GM18909 (cell line): Measurements from ENCODE around the gene NAA80.
"Not testable (repeated sequence)": the region's sequence is repeated elsewhere in the genome, so short reads cannot be mapped to it uniquely, and the experiment has no call there.

Experiments
- ATAC-seq: cut with Tn5 transposase; IDR thresholded peaks from one replicate; pipeline ENCODE4 v1.9.1; 2021; ENCODE audit warnings: mild to moderate bottlenecking; ENCODE audit not compliant: unreplicated experiment, poor library complexity

The NAA80 gene

DNA sequence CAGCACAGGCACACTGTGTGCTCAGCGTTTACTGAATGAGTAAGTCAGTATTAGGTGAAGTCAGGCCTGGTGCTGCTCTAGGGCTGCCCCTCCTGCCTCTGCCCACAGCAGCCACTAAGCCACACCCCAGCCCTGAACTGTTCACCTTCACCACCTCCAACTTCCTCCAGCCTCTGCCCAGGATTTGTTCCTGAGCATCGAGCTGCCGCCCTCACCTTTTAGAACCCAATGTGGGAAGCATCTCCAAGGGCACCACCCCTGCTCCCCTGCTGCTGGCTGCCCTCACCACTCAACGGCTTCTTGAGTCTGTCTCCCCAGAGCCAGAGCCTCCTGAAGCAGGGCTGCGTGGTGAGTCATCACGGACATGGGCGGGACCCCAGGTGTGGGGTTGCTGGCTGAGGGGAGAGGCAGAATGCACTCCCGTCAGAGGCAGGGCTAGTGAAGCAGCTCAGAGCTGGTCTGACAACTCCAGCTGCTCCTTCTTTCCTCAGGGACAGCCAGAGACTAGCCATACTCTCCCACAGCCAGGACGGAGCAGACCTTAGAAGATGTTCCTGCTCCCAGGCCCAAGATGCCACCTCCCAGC, 17.5 kb upstream of the NAA80 start:
- ATAC-seq = no peak

DNA sequence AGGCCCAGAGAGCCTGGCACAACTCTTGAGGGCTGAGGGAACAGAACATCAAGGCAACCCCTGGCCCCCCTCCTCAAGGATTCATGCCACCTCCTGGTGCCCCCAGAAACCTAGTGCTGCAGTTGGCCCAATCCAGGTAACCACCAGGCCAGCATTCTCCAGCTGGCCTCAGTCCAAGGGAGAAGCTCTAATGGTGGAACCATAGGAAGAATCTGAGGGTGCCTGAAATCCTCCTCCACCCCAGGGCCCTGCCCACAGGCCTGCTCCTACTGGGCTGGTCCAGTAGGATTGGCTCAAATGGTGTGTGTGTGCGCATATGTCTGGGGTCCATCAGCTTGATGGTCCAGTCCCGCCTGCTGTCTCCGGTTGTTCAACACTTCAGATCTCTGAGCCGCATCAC, 15.6 kb upstream of the NAA80 start:
- ATAC-seq = no peak

DNA sequence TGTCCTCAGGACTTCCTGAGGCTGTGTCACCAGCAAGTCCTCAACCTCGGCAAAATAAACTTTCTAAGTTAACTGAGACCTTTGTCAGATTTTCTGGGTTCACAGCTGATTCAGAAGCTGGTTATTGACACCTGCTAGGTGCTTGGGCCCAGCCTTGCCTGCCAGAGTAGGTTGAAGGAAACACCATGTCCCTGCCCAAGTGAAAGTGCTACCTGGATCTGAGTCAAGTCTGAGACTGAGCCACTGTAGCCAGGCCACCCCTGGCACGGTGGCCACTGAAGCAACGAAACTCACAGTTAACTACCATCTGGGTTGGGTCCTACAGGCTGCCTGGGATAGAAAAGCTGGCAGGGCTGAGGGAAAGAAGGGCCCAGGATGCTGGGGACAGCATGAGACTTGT, 15.1 kb upstream of the NAA80 start:
- no peak for ATAC-seq

DNA sequence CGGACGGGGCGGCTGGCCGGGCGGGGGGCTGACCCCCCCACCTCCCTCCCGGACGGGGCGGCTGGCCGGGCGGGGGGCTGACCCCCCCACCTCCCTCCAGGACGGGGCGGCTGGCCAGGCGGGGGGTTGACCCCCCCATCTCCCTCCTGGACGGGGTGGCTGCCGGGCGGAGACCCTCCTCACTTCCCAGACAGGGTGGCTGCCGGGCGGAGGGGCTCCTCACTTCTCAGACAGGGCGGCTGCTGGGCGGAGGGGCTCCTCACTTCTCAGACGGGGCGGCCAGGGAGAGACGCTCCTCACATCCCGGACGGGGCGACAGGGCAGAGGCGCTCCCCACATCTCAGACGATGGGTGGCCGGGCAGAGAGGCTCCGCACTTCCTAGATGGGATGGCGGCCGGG, 12.8 kb upstream of the NAA80 start:
- not testable (repeated sequence) for ATAC-seq

DNA sequence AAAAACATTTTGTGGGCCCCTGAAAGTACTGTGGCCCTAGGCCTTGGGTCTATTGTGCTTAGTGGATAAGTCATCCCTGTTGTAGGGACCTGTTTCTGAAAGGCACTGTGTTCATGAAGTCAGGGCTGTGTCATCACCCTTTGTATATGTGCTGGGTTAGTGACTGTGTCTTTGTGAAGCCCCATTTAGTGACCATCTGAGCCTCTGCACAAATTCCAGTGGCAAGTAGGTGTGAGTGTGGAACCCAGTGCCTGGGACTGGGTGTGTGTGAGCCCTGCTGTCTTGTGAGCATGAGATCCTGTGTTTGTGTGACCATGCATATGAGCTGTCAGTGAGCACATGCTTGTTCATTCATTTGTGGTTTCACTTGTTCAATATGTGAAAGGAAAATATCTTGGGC, 5.4 kb upstream of the NAA80 start:
- ATAC-seq = no peak

DNA sequence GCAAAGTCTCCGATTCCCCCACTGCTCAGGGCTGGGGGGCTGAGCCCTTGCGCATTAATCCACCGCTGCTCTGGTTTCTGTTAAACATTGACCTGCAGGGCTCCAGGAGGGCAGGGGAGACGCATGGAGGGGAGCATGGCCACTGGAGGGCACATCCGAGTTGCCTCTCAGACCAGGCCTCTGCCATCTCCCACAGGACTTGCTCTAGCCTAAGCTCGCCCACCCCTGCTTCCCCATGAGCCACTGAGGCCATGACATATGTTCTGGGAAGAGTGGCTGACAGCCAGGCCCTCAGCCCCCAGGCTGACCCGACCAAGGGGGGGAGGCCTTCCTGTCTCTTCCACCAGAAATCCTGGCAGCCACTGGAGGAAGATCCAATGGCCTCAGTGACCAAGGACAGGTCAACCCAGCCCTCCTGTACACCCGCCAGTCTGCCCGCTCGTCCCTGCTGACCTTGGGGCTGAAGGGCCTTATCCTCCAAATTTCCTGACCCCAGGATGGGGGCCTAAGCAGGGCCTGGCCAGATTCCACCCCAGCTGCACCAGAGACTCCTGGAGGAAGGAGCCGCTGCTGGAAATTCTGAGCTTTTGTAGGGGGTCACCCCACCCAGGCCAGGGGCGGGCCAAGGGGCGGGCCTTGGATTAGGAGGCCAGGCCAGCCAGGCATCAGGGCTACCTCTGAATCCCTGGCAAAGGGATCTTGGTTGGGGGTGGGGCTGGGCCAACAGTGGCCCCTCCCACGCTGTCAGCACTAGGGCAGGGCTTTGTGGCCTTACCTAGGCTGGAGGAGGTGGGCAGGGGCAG, 4.0 kb upstream of the NAA80 start, which contains the start of gene HYAL1:
Gene HYAL1 (minus strand): TSS at position 562 of the 803 bp plus-strand sequence. CDS start 618 bp downstream, outside the sequence.
- no peak for ATAC-seq

DNA sequence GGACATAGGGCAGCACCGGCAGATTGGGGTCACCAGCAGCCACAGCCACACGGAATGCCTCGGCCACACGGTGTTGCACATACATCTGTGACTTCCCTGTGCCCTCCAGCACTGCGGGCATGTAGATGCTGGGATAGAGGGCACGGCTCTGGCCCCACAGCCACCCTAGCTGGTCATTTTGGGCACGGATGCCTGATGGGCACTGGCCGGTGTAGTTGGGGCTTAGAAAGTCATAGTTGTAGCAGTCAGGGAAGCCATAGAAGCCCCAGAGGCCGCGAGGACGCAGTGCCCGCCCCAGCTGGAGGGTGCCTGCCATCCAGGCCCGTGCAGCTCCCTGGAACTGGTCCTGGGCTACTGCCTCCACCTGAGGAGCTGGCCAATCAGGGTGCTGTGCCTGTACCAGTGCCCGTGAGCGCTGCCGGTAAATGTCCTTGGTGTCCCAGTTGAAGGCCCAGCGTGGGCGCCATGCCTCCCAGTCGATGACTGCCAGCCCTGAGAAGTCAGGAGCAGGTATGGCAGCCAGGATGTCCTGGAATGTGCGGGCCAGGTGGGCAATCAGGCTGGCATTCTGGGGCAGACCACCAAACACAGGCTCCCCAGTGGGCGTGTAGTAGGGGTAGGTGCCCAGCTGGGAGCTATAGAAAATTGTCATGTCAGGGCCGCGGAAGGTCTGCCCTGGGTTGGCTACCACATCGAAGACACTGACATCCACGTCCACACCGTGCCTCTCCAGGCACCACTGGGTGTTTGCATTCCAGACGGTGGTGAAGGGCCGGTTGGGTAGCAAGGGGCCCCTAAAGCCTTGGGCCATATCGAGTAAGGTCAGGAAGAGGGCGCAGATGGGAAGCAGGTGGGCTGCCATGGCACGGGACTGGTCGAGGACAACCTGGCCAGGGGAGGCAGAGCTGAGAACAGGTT, 3.1 kb upstream of the NAA80 start:
- ATAC-seq = no peak

DNA sequence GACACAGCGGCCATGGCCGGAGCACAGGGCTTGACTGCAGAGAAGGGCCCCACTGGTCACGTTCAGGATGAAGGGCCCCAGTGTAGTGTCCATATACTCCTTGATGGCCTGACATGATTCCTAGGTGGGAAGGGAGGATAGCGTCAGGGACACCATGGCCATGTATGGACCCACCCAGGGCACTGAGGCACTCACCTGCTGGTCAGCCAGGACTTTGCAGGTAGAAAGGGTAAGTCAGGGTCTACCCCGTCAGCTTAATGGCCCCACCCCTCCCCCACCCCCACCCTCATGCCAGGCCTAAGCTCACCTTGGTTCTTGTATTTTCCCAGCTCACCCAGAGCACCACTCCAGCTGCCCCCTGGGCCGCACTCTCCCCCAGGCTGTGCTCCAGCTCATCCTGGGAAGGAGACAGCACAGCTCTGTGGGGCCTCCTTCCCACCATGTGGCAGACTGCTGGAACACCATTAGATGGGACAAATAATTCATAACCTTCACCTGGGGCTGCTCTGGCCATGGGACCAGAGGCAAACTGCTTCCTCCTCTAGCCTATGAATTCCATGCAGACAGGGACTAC, 1.6 kb upstream of the NAA80 start:
- no peak for ATAC-seq

DNA sequence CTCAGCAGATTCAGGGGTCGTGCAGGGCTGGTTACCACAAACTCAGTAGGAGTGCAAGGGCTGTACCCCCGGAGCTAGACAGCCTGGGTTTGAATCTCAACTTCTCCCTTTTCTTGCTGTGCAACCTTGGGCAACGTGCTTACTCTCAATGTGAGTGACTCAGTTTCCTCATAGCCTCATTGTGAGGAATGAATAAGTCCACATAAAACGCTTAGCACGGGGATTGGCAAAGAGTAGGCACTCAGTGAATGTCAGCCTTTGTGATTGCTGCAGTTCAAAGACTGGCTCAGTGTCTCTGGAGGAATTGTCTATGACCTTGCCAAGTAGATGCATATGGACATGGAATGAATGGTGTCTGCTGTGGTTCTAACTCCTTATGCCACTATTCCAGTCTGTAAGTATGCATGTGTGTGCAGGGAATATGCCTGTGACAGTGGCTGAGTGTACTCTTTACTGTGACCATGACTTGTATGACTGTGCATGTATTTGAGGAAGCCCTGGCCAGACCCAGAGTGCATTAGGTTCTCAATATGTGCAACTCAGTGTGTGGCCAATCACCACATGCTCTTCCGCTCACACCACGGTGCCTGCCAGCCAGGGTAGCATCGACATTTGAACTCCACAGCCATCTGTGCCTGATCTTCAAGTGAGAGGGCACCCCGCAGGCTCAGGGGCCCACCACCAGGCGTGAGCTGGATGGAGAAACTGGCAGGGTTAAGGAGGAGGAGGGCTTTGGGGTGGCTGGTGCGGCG, 900 bp upstream of the NAA80 start:
- no peak for ATAC-seq

DNA sequence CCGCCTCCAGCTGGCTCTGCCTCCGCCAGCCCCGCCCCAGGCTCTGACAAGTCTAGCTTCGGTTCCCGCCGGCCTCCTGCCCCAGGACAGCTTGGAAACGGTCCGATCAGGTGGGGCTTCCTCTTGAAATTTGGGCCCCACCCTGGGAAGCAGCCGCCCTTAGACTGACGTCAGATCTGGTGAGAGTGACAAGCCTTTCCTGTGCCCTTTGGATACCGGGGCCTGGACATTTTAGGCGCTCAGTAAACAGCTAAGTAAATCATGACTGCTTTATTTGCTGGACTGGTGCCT, 378 bp upstream of the NAA80 start:
- ATAC-seq = no peak

DNA sequence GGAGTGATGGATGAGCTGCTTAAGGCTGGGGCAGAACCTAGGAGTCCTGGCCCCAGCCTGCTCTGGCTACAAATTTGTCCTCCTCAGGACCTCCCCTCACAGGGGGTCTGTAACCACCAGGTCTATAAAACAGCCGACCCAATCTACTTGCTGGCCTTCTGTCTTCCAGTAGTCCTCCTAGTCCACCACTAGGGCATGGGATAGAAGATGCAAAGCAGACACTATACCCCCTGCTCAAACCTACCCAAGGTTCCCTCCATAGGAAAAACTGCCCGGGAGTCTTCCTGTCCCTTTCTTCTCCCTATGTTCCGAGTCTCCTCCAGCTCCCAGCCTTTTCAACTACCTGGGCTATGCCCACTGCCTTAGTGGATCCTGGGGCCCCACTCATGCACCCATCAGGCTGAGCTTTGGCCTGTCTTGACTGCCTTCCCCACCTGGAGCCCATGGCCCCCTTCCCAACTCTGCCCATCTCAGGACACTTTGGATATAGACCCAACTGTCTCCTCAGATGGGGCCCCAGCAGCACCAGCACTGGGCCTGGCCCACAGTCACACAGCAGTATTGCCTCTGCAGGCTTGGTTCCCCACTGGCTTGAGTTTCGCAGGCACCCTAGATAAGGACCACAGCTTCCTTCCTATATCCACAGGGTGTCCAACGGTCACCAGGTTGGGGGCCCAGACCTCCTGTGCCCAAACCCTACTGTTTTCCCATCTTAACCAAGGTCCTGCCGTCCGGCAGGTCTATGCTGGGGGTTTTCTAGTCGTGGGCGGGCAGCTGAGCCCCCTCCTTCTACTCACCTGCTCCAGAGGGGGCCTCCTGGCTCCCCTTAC, 1.1 kb downstream of the NAA80 start:
- no peak for ATAC-seq

DNA sequence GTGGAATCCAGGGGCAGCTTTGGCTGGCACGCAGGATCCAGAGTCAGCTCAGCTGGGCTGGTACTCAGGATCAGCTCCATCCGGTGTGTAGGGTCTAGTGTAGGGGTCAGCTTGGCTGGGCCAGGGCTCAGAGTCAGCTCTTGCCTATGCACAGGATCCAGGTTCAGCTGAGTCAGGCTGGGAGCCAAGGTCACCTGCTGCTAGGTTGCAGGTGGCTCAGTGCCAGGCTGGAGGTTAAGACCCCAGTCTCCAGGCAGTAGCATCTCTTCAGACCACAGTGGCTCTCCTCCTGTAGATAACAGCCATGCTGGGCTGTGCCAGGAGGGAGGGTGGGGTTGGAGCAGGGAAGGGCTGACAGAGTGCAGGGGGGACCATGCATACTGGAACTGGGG, 1.8 kb downstream of the NAA80 start:
- no peak for ATAC-seq

DNA sequence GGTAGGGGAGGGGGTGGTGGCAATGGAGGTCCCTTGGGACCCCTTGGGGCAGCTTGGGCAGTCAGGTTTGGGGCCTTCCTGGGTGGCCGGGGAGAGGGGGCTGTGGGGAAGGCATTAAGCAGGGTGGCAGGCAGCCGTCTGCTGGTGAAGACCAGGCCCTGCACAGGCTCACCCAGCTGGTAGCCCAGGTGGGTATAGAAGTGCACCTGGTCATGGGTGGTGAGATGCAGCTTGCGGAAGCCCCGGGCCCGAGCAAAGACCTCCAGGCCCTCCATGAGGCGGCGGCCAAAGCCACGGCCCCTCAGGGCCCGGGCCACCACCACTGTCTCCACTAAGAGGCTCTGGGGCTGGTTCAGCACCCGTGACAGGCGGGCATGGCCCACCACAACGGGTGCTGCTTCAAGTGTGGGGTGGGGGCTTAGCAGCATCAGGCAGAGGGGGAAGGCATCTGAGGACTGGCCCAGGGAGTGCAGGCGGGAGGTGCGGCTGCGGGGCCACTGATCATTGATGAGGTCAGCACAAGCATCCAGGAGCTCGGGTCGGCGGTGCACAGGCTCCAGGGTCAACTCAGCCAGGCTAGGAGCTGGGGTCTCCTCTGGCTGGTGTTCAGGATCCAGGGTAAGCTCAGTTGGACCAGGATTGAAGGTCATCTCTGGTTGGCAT, 2.4 kb downstream of the NAA80 start:
- no peak for ATAC-seq

DNA sequence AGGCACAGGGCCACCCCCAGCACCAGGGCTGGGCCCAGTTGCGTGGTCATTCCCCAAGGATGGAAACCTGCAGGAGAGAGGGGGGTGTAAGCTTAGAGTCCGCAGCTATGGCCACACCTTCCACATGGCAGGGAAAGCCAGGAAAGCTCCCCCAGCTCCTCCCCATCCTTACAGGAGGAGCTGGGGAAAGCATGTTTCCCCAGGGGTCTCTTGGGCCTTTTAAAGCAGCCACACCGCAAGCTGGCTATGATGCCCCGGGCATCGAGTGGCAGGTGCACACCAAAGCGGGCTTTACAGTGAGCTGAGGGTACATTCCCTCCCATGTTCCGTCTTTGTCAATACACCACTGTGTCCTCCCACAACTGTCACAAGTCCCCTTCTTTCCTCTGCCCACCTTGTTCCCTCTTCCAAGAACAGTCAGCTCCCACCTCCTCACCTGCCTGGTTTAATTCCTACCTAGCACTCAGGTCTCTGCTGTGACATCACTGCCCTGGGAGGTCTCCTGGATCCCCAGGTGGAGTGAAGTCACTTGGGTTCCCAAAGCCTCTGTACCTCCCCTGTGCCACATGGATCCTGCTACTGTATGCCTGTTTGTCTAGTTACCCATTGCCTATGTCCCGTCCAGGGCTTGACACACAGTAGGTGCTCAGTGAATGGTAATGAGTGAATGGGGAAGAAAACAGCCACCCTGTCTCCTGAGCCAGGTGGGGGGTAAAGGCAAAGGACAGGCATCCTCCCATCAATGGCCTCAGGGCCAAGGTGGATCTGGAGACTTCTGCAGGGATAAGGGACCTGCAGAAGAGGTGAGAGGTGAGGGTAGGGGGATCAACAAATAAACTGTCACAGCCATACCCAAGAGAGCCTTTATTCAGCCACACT, 3.4 kb downstream of the NAA80 start:
- no peak for ATAC-seq

DNA sequence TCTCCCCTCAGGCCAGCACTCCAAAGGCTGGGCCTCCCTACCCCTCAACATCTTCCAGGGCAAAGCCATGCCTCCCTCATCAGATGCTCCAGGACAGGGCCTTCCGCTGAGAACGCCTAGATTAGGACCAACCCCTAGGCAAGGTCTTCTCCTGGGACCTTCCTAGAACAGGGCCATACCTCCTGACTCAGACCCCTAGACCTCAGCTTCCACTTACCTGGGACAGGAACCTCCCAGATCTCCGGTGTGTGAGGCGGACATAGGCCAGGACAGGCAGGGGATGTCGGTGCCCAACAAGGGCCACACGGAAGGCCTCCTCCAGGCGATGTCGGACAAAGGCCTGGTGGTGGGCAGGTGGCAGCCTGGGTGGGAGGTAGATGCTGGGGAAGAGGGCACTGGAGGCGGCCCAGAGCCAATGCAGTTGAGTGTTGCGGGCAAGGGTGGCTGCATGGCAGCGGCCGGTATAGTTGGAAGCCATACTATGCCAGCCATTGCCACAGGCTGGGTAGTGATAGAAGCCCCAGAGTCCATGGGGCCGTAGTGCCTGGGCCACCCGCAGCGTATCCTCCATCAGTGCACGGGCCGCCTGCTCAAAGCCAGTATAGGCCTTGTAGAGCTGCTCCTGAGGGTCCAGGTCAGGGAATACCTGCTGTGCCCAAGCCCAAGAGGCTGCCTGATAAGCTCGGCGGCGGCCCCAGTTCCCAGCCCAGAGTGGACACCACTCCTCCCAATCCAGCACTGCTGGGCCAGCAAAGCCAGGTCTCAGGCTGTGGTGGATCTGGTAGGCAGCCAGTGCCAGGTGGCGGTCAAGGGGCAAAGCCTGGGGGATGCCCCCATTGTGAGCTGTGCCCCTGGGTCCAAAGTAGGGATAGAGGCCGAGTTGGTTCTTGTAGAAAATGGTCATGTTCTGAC, 4.5 kb downstream of the NAA80 start:
- no peak for ATAC-seq

DNA sequence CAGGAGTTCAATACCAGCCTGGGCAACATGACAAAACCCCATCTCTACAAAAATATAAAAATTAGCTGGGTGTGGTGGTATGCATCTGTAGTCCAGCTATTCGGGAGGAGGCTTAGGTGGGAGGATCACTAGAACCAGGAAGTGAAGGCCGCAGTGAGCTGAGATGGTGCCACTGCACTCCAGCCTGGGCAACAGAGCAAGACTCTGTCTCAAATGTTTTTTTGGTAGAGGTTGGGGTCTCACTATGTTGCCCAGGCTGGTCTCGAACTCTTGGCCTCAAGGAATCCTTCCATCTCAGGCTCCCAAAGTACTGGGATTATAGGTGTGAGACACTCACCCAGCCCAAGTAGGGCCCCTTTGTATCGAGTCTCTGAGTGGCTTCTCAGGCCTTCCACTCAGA, 5.1 kb downstream of the NAA80 start:
- no peak for ATAC-seq
